KG1 (cell line): ENCODE data around the gene PRND.
A peak's percentile ranks its signal among the peaks of the same experiment; 100 is the strongest.
"Not testable (repeated sequence)": the region's sequence is repeated elsewhere in the genome, so short reads cannot be mapped to it uniquely, and the experiment has no call there.

Source experiments
- DNase-seq: peaks from one replicate; lab custom pipeline; 2025; lab: John Stamatoyannopoulos, UW

The PRND gene

GRCh38 chr20:4708856-4709255 is 12.9 kb upstream of the PRND start:
- no peak for DNase-seq

- no peak for DNase-seq
Observed at GRCh38 chr20:4709261-4710105, 12.2 kb upstream of the PRND start.

- DNase-seq: no peak
Observed at GRCh38 chr20:4710106-4710475, 11.6 kb upstream of the PRND start.

GRCh38 chr20:4711511-4711910 is 10.2 kb upstream of the PRND start:
- no peak for DNase-seq

- DNase-seq: no peak
Observed at GRCh38 chr20:4713401-4713800, 8.3 kb upstream of the PRND start.

- no peak for DNase-seq
Observed at GRCh38 chr20:4714818-4715217, 6.9 kb upstream of the PRND start.

- DNase-seq: no peak
Observed at GRCh38 chr20:4717816-4718570, 3.7 kb upstream of the PRND start.

- no peak for DNase-seq
Observed at GRCh38 chr20:4719190-4719589, 2.5 kb upstream of the PRND start.

- DNase-seq: peak; percentile 63
Observed at GRCh38 chr20:4720041-4720976, 1.4 kb upstream of the PRND start.

- no peak for DNase-seq
Observed at GRCh38 chr20:4720977-4721349, 746 bp upstream of the PRND start.

GRCh38 chr20:4722571-4722970 is 862 bp downstream of the PRND start:
- no peak for DNase-seq

GRCh38 chr20:4722993-4723392 is 1.3 kb downstream of the PRND start:
- no peak for DNase-seq

- not testable (repeated sequence) for DNase-seq
Observed at GRCh38 chr20:4723553-4723952, 1.8 kb downstream of the PRND start.

- no peak for DNase-seq
Observed at GRCh38 chr20:4724459-4725262, 3.0 kb downstream of the PRND start.

GRCh38 chr20:4725263-4725550 is 3.5 kb downstream of the PRND start:
- no peak for DNase-seq

- no peak for DNase-seq
Observed at GRCh38 chr20:4726710-4727397, 5.1 kb downstream of the PRND start.

- no peak for DNase-seq
Observed at GRCh38 chr20:4728120-4728760, 6.5 kb downstream of the PRND start.

GRCh38 chr20:4729265-4729664 is 7.6 kb downstream of the PRND start:
- DNase-seq: no peak

GRCh38 chr20:4730780-4731179 is 9.1 kb downstream of the PRND start:
- DNase-seq: no peak

GRCh38 chr20:4736875-4737274 is 15.2 kb downstream of the PRND start:
- no peak for DNase-seq
